ENCODE data around the gene SHROOM2. TPM values are rescaled to one million over a fixed set of nuclear protein-coding genes. Genes with fewer than 3 reads are reported as not detected.
"Not testable (repeated sequence)": the region's sequence is repeated elsewhere in the genome, so short reads cannot be mapped to it uniquely, and the experiment has no call there.

The SHROOM2 gene
- total RNA-seq, 2 experiments from 2014 or later = not detected

DNA sequence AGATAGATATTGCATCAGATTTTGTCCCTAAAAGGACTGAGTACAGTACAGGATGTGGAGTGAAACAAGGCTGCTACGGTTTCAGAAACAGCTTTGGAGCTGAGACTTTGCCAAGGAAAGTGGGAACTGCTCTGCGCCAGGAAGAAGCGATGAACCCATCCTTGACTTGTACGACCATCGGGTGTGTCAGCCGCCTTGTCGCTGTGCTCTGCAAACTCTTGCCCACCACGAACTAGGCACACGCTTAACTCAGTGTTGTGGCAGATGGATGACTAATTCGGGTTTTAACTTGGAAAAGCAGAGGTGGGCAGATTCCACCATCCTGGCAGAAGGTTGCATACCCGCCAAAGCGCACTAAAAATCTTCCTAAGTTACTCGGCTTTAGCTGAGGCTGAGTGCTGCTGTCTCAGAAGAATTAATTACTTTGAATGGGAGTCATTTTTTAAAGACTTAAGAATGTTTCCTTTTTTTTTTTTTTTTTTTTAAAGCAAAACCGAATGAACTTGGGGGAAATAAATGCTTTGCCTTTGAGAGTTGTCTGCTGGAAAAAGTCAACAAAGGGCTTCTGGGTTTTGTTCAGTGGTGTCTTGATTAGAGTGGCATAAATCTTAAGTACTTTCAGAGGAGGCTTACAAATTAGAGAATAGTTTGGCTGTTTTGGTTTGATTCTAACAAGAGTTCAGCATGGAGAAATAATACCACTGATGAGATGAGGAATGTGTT is 69.5 kb downstream of the SHROOM2 start:
- Mint-ChIP-seq H3K27me3 (peaks cover 5% of the 10 kb centered on the region), H3K9me3 (no peaks in the 10 kb centered on the region), H3K27ac (no peak overlapping the region), H3K4me1 (no peaks in the 10 kb centered on the region), H3K4me3 (no peak overlapping the region), H3K36me3 (ENCODE audit: low read depth) (no peaks in the 10 kb centered on the region)
- CTCF ChIA-PET = no interaction called here
- POLR2A ChIA-PET = no interaction called here
- no peak for DNase-seq

DNA sequence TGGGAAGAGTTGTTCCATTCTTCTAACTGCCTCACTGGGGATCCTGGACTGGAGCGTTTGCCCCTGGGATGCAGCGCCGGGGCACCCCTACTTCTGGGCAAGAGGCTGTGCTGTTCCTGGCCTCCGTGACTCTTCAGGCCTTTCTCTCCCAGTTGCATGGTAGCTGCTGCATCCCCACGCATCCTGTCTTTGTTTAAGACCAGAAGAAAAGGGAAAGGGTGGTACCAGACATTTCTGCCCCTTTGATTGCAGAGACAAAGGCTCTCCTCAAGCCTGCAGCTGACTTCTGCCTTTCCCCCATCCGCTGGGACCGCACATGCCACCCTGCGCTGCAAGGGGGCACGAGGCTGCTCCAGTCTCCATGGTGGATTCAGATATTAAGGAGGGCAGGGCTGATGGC is 70.4 kb downstream of the SHROOM2 start:
- ChIA-PET POLR2A (no interaction called here), CTCF (no interaction called here)
- Mint-ChIP-seq H3K4me1 (no peaks in the 10 kb centered on the region), H3K27me3 (peaks cover 5% of the 10 kb centered on the region), H3K4me3 (no peak overlapping the region), H3K36me3 (ENCODE audit: low read depth) (no peaks in the 10 kb centered on the region), H3K9me3 (no peaks in the 10 kb centered on the region), H3K27ac (no peak overlapping the region)
- no peak for DNase-seq

DNA sequence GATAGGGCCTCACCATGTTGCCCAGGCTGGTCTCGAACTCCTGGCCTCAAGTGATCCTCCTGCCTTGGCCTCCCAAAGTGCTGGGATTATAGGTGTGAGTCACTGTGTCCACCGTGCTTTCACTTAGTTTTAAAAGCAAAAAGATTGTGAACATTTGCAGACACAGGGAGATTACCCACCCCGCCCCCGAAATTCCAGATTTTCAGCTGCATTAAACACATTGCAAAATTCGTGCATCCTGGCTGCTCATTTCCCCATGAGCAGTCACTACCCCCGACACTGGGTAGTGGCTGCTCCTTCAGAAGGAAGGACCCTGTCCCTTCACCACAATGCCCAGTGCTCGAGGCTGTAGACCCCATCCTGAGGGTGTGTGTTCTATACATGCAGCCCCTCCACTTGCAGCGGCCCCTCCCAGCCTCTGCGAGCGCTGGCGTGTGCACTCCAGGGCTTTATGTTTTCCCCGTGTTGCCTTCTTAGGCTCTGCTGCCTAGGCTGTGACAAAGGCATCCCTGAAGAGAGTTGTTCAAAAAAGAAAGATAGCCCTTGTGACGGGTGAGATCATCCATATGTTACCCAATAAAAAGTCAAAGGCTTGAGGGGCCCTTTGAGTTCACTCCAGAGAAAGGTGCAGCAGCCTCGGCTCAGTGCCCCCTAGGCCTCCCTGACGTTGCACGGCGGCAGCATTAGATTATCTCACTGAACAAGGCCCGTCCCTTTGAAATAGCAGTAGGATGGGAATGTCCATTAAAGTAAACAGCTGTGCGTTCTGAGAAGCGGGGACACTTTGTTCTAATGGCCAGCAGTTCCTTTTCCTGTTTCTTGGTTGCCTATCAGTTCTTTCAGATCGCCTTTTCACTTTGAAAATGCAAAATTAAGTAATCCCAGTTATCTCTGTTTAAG is 71.6 kb downstream of the SHROOM2 start:
- CTCF ChIA-PET = no interaction called here
- no peak overlapping the region for H3K4me3 Mint-ChIP-seq
- no peak overlapping the region for H3K27ac Mint-ChIP-seq
- no peaks in the 10 kb centered on the region for H3K9me3 Mint-ChIP-seq
- H3K4me1 Mint-ChIP-seq = no peaks in the 10 kb centered on the region
- POLR2A ChIA-PET = no interaction called here
- no peaks in the 10 kb centered on the region for H3K36me3 Mint-ChIP-seq (ENCODE audit: low read depth)
- no peak for DNase-seq
- peaks cover 5% of the 10 kb centered on the region for H3K27me3 Mint-ChIP-seq

DNA sequence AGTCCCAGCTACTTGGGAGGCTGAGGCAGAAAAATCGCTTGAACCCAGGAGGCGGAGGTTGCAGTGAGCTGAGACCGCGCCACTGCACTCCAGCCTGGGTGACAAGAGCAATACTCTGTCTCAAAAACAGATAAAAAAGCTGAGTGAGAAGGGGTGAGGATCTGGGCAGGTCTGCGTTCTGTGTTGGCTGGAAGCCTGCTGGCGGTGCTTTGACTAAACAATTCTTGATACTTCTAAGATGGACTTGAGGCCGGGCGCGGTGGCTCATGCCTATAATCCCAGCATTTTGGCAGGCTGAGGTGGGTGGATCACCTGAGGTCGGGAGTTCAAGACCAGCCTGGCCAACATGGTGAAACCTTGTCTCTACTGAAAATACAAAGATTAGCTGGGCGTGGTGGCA is 72.5 kb downstream of the SHROOM2 start:
- H3K9me3 Mint-ChIP-seq; H3K36me3 Mint-ChIP-seq (ENCODE audit: low read depth); H3K4me3 Mint-ChIP-seq; DNase-seq; CTCF ChIA-PET; POLR2A ChIA-PET; H3K27ac Mint-ChIP-seq; H3K4me1 Mint-ChIP-seq; H3K27me3 Mint-ChIP-seq: not testable (repeated sequence)

DNA sequence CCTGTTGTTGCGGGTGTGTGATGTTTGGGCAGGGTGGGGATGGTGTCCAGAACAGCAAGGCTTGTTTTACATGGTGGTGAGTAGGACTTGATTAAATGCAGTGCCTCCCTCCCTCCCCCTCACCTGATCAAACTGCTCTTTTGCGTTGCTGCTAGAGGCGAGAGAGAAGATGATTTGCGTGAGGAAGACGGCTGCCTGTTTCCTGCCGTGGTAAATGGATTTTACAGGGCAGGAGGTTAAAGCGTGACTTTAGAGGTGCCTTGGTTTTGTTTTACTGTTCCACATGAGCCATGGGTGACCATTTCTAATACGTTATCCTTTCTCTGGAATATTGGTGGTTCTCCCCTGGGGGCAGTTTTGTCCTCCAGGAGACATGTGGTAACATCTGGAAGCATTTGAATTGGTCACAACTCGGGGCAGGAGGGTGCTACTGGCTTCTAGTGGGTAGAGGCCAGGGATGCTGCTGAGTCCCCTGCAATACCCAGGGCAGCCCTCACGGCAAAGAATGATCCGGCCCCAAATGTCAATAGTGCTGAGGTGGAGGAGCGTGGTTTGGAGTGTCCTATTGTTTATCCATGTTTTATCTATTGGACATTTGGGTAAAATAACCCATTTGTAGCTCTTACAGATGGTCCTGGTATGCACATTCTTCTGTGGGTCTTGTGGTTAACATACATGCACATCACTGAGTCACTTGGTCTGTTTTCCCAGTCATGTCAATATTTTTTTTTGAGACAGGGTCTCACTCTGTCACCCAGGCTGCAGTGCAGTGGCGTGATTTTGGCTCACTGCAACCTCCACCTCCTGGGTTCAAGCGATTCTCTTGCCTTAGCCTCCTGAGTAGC is 73.7 kb downstream of the SHROOM2 start:
- no peaks in the 10 kb centered on the region for H3K36me3 Mint-ChIP-seq (ENCODE audit: low read depth)
- no peaks in the 10 kb centered on the region for H3K4me1 Mint-ChIP-seq
- peaks cover 3% of the 10 kb centered on the region for H3K27me3 Mint-ChIP-seq
- no peaks in the 10 kb centered on the region for H3K9me3 Mint-ChIP-seq
- ChIA-PET POLR2A (no interaction called here), CTCF (interaction anchor here (1.0 kb wide), 1 partner anchor 34 kb away, joined by 3 read pairs; no protein-coding TSS in a partner anchor)
- no peak for DNase-seq
- no peak overlapping the region for H3K27ac Mint-ChIP-seq
- no peak overlapping the region for H3K4me3 Mint-ChIP-seq

DNA sequence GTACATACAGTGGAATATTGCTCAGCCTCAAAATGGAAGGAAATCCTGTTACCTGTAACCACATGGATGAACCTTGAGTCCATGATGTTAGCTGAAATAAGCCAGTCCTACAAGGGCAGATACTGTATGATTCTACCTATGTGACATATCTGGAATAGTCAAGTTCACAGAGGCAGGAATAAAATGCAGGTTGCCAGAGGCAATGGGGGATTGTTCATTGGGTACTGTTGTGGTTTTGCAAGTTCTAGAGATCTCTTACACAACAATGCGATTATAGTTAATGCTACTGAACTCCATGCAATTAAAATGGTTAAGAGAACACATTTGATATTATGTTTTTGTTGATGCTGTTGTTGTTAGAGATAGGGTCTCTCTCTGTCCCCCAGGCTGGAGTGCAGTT is 74.6 kb downstream of the SHROOM2 start:
- Mint-ChIP-seq H3K36me3 (ENCODE audit: low read depth) (no peaks in the 10 kb centered on the region), H3K9me3 (no peaks in the 10 kb centered on the region), H3K27me3 (peaks cover 3% of the 10 kb centered on the region), H3K4me3 (no peak overlapping the region), H3K4me1 (no peaks in the 10 kb centered on the region), H3K27ac (no peak overlapping the region)
- CTCF ChIA-PET = no interaction called here
- POLR2A ChIA-PET = no interaction called here
- DNase-seq = no peak

DNA sequence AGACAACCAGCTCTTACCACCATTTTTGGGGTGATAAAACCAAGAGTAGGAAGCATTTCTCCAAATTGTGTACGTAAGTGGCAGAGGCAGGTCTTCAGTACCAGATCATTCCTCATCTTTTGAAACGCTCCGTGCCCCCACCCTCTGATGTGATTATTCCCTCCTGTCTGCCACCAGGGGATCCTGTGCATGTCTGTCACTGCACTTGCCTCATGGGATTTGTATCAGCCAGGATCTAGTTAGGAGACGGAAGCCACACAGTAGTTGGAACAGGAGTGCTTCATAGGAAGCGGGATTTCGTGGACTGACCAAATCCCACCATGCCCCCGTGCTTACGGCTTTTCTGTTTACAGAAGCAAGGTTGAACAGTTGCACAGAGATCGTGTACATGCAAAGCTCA is 75.5 kb downstream of the SHROOM2 start:
- Mint-ChIP-seq H3K9me3 (no peaks in the 10 kb centered on the region), H3K27me3 (peaks cover 8% of the 10 kb centered on the region), H3K4me3 (no peak overlapping the region), H3K4me1 (no peaks in the 10 kb centered on the region), H3K36me3 (ENCODE audit: low read depth) (no peaks in the 10 kb centered on the region), H3K27ac (no peak overlapping the region)
- DNase-seq = no peak
- CTCF ChIA-PET = no interaction called here
- POLR2A ChIA-PET = no interaction called here

DNA sequence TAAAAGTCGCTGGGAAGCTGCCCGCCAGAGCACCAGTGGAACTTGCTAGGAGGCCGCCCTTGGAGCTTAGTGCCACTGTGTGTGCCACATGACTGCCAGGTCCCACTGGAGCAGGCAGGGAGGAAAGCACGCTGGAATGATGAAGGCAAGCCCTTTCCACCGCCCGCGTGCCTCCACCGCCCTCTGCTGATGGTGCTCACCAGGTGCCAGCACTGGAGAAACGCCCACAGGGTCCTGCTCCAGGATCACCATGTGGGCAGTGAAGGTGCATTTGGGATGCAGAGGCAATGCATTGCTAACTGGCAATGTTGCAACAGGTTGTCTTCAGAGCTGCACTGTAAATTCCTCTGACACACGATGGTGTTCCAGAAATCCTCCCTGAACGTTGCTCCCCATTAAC is 76.3 kb downstream of the SHROOM2 start:
- H3K9me3 Mint-ChIP-seq = no peaks in the 10 kb centered on the region
- no peak for DNase-seq
- H3K36me3 Mint-ChIP-seq (ENCODE audit: low read depth) = no peaks in the 10 kb centered on the region
- no peaks in the 10 kb centered on the region for H3K4me1 Mint-ChIP-seq
- peaks cover 13% of the 10 kb centered on the region for H3K27me3 Mint-ChIP-seq
- ChIA-PET CTCF (no interaction called here), POLR2A (no interaction called here)
- no peak overlapping the region for H3K4me3 Mint-ChIP-seq
- no peak overlapping the region for H3K27ac Mint-ChIP-seq

DNA sequence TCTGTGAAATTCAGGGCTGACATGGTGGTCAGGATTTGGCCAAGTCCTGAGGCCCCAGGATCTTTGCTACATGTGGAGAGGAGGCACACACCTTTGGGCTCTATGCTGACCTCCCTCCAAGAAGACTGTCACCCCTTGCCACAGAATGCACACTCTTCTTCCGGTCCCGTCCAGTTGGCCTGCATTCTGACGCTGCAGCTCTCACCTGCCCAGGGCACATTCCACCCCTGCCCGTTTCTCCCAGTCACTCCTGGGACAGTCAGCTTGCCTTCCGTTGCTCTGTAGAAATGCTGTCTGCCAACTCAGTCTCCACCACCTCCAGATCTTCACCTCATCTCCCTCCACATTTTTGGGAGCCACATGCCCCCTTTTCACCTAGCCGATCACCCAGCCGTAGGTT is 76.7 kb downstream of the SHROOM2 start:
- Mint-ChIP-seq H3K27ac (no peak overlapping the region), H3K27me3 (peaks cover 17% of the 10 kb centered on the region), H3K36me3 (ENCODE audit: low read depth) (no peaks in the 10 kb centered on the region), H3K9me3 (no peaks in the 10 kb centered on the region), H3K4me3 (no peak overlapping the region), H3K4me1 (no peaks in the 10 kb centered on the region)
- POLR2A ChIA-PET = no interaction called here
- no peak for DNase-seq
- CTCF ChIA-PET = interaction anchor here (0.6 kb wide), 1 partner anchor 60 kb away, joined by 3 read pairs; no protein-coding TSS in a partner anchor

DNA sequence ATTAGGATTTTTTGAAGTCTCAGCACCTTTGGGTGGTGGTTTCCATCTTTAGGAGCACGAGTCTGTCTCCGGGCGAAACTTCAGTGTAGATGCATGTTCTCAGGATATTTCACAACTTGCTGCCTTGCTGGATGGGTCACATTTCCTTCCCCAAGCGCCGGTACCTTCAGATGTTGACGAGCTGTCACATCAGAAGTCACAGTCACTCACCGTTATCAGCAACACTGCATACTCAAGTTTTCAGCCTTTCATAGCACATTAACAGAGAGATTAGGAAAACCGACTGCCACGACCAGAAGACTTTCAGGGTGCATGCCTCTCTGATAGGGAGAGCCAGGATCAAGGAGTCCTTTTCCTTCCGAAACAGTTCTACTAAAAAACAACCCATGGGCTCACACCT is 77.8 kb downstream of the SHROOM2 start:
- Mint-ChIP-seq H3K4me3 (no peak overlapping the region), H3K27me3 (peaks cover 18% of the 10 kb centered on the region), H3K36me3 (ENCODE audit: low read depth) (no peaks in the 10 kb centered on the region), H3K27ac (no peak overlapping the region), H3K4me1 (no peaks in the 10 kb centered on the region), H3K9me3 (no peaks in the 10 kb centered on the region)
- CTCF ChIA-PET = no interaction called here
- DNase-seq = no peak
- POLR2A ChIA-PET = no interaction called here

DNA sequence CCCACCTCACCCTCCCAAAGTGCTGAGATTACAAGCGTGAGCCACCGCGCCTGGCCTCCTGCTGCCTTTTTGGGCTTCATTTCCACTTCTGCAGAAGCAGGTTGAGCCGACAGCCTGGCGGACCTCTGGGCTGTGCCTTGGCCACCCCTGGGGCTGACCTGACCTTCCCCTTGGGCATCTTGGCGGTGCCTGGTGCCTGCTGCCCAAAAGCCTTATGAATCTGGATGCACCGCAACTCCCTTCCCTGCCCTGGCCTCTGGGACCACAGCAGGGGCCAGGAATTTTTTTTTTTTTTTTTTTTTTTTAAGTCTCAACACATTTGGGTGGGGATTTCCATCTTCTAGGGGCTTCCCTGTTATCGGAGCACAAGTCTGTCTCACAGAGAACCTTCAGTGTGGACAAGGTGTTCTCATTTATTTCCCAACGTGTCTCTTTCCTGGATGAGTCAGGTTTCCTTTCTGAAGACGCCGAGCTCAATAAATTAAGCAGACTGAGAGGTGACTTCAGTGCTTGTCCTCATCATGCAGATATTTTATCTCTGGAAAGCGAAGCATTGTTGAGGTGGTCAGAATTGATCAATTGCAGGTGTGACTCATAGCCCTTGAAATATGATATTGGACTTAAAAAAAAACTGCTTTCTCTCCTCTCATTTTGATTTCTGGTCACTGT is 79.7 kb downstream of the SHROOM2 start:
- H3K36me3 Mint-ChIP-seq (ENCODE audit: low read depth) = no peaks in the 10 kb centered on the region
- peaks cover 20% of the 10 kb centered on the region for H3K27me3 Mint-ChIP-seq
- CTCF ChIA-PET = interaction anchor here (0.6 kb wide), 1 partner anchor 1691 kb away, joined by 4 read pairs; no protein-coding TSS in a partner anchor
- DNase-seq = no peak
- POLR2A ChIA-PET = no interaction called here
- no peak overlapping the region for H3K27ac Mint-ChIP-seq
- H3K4me1 Mint-ChIP-seq = no peaks in the 10 kb centered on the region
- no peaks in the 10 kb centered on the region for H3K9me3 Mint-ChIP-seq
- H3K4me3 Mint-ChIP-seq = no peak overlapping the region

DNA sequence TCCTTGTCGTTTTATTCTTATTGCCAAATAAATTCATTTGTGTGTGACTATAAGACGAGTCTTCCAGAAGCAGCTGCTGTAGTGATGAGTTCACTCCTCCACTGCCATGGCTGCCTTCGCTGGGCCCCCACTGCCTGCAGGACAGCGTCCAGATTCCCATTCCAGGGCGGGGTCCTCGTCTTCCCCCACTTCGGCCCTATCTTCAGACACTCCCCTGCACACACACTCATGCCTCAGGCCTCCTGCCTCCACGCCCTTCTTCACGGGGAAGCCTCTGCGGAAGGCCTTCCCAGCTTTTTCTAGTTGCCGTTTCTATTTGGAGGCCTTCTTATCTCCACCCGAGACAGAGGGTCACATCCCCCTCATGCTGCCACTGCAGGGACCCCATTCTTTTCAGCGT is 80.4 kb downstream of the SHROOM2 start:
- CTCF ChIA-PET = interaction anchor here (0.6 kb wide), 1 partner anchor 1691 kb away, joined by 4 read pairs; no protein-coding TSS in a partner anchor
- Mint-ChIP-seq H3K27ac (no peak overlapping the region), H3K4me1 (no peaks in the 10 kb centered on the region), H3K4me3 (no peak overlapping the region), H3K9me3 (no peaks in the 10 kb centered on the region), H3K27me3 (peaks cover 20% of the 10 kb centered on the region), H3K36me3 (ENCODE audit: low read depth) (no peaks in the 10 kb centered on the region)
- POLR2A ChIA-PET = no interaction called here
- DNase-seq = no peak
